K562 (cell line): ENCODE results near the gene RAB7A. TPM values are rescaled to one million over a fixed set of nuclear protein-coding genes. Genes with fewer than 3 reads are reported as not detected.

Experiments
- ATAC-seq: fragments of 200-7000 bp; cut with Tn5 transposase; 3 replicates; pipeline ENCODE4 v1.9.1; 2020; ENCODE audit warnings: moderate library complexity
- BruUV-seq: library from RNA; stranded (reverse); fragments of 400-500 nt; replicated peaks from 2 replicates; lab custom pipeline; 2021; lab: Mats Ljungman, UMichigan
- CTCF ChIA-PET: fragments of 300-600 bp; formaldehyde crosslinking; extraction: SDS; loops from one replicate; lab custom pipeline; 2021; ENCODE audit warnings: low intra/inter-chr PET ratio; lab: Yijun Ruan, JAX
- POLR2A ChIA-PET: fragments of 300-600, 350-650 bp; sonication (Branson Sonifier 250); formaldehyde crosslinking; extraction: SDS; loops from one replicate; lab custom pipeline; 2021; ENCODE audit warnings: antibody characterized with exemption, inconsistent platforms; lab: Yijun Ruan, JAX
- DNase-seq, 4 experiments: peaks; one replicate each; pipeline versions ENCODE4 v3.0.0 to v3.0.0-alpha.2; 2011 to 2018; ENCODE audit warnings: low spot score in 3 of 4, mixed read lengths in 3 of 4; ENCODE audit errors: extremely low read depth in 1 of 4
- FAIRE-seq: peaks from 2 replicates; lab custom pipeline; 2011; peaks lifted over from hg19 to GRCh38; lab: Jason Lieb, UNC
- H2AFZ ChIP-seq: 2 replicates; pipeline ENCODE4 v1.6.0; 2011; ENCODE audit warnings: low read depth, low read length, control low read depth, inconsistent platforms
- H3K27ac ChIP-seq: fragments of 200-600 bp; 3 replicates; pipeline ENCODE4 v1.8.0; 2011; ENCODE audit warnings: low read depth, mild to moderate bottlenecking, control low read depth, inconsistent platforms, low read length, moderate library complexity, mixed read lengths; ENCODE audit errors: extremely low read depth
- H3K27me3 ChIP-seq, 2 experiments: fragments of 300-600 bp in 1 of 2; 2 replicates in 1 of 2; 3 replicates in 1 of 2; pipeline versions ENCODE4 v1.6.0 to v1.8.0; 2011; ENCODE audit warnings: inconsistent platforms in 2 of 2, low read length in 2 of 2, mild to moderate bottlenecking in 1 of 2, mixed read lengths in 1 of 2, moderate library complexity in 1 of 2; ENCODE audit not compliant: control insufficient read depth in 2 of 2, insufficient read depth in 2 of 2
- H3K36me3 ChIP-seq: fragments of 300-600 bp; 3 replicates; pipeline ENCODE4 v1.8.0; 2011; ENCODE audit warnings: mild to moderate bottlenecking, low read length, inconsistent platforms; ENCODE audit not compliant: control insufficient read depth, insufficient read depth
- H3K4me1 ChIP-seq, 2 experiments: fragments of 200-600 bp in 1 of 2; replicated peaks in 1 of 2; 2 replicates in 1 of 2; 3 replicates in 1 of 2; pipeline versions ENCODE4 v1.5.1 to v1.8.0; 2011; ENCODE audit warnings: inconsistent platforms in 2 of 2, low read length in 2 of 2, mild to moderate bottlenecking in 1 of 2, mixed read lengths in 1 of 2, moderate library complexity in 1 of 2; ENCODE audit not compliant: control insufficient read depth in 2 of 2, insufficient read depth in 2 of 2
- H3K4me2 ChIP-seq: 2 replicates; pipeline ENCODE4 v1.6.1; 2011; ENCODE audit warnings: low read length, control low read depth, inconsistent platforms, mixed read lengths; ENCODE audit not compliant: insufficient read depth
- H3K4me3 ChIP-seq: fragments of 200-600 bp; sonication (generic), shearing (Covaris generic); 2 replicates; pipeline ENCODE4 v1.5.1; 2016; ENCODE audit warnings: control low read depth, inconsistent platforms
- H3K79me2 ChIP-seq: fragments of 200-600 bp; 3 replicates; pipeline ENCODE4 v1.8.0; 2011; ENCODE audit warnings: low read length, inconsistent platforms; ENCODE audit not compliant: control insufficient read depth, insufficient read depth
- H3K9ac ChIP-seq, 2 experiments: 2 replicates each; pipeline versions ENCODE4 v1.6.0 to v1.6.1; 2011; ENCODE audit warnings: low read depth in 2 of 2, low read length in 2 of 2, control low read depth in 1 of 2, inconsistent platforms in 1 of 2, mild to moderate bottlenecking in 1 of 2, mixed read lengths in 1 of 2; ENCODE audit not compliant: insufficient read depth in 1 of 2
- H3K9me1 ChIP-seq: one replicate; pipeline ENCODE4 v1.6.0; 2011; ENCODE audit warnings: inconsistent platforms, mild to moderate bottlenecking, low read length, moderate library complexity; ENCODE audit not compliant: control insufficient read depth, insufficient read depth
- H3K9me3 ChIP-seq: replicated peaks from 2 replicates; pipeline ENCODE4 v1.5.1; 2011; ENCODE audit warnings: low read depth, low read length, inconsistent platforms; ENCODE audit not compliant: control insufficient read depth, insufficient read depth
- H4K20me1 ChIP-seq: replicated peaks from 2 replicates; pipeline ENCODE4 v1.6.1; 2011; ENCODE audit warnings: low read length, inconsistent platforms, mixed read lengths; ENCODE audit not compliant: control insufficient read depth, insufficient read depth
- ATF1 ChIP-seq, 2 experiments: fragments of 450-650 bp in 1 of 2; IDR thresholded peaks; 2 replicates each; pipeline ENCODE4 v1.6.1; 2016; ENCODE audit warnings: missing compliant biosample characterization in 1 of 2, missing genetic modification characterization in 1 of 2
- ATF4 ChIP-seq: fragments of 450-650 bp; formaldehyde crosslinking; IDR thresholded peaks from 2 replicates; pipeline ENCODE4 v1.4.0; 2022; ENCODE audit warnings: mild to moderate bottlenecking, moderate library complexity
- CHCHD3 ChIP-seq: fragments of 250-450 bp; sonication (Bioruptor Pico); IDR thresholded peaks from 2 replicates; pipeline ENCODE4 v2.1.2; 2022; ENCODE audit warnings: mild to moderate bottlenecking
- CXXC5 ChIP-seq: fragments of 250-450 bp; sonication (Bioruptor Pico); IDR thresholded peaks from 2 replicates; pipeline ENCODE4 v1.8.0; 2022; ENCODE audit warnings: inconsistent platforms, mild to moderate bottlenecking, moderate library complexity
- GATAD2A ChIP-seq: fragments of 450-650 bp; IDR thresholded peaks from 2 replicates; pipeline ENCODE4 v1.6.1; 2017
- KDM1A ChIP-seq, 2 experiments: fragments of 450-650 bp; IDR thresholded peaks; 2 replicates each; pipeline ENCODE4 v1.6.1; 2016; ENCODE audit warnings: mild to moderate bottlenecking in 2 of 2
- KHSRP ChIP-seq: fragments of 450-650 bp; IDR thresholded peaks from 2 replicates; pipeline ENCODE4 v1.6.1; 2017
- OTX1 ChIP-seq: fragments of 450-650 bp; formaldehyde crosslinking; IDR thresholded peaks from 2 replicates; pipeline ENCODE4 v1.4.0; 2022; ENCODE audit warnings: mild to moderate bottlenecking
- SMARCA4 ChIP-seq: fragments of 450-650 bp; IDR thresholded peaks from 2 replicates; pipeline ENCODE4 v1.6.1; 2016
- XRCC5 ChIP-seq: fragments of 200-400 bp; formaldehyde crosslinking; IDR thresholded peaks from 2 replicates; pipeline ENCODE4 v1.6.1; 2017; ENCODE audit warnings: low read depth, mild to moderate bottlenecking, low read length
- ZKSCAN8 ChIP-seq: fragments of 200-800 bp; sonication (Bioruptor generic); IDR thresholded peaks from 2 replicates; pipeline ENCODE4 v1.6.1; 2016; ENCODE audit warnings: missing genetic modification characterization, missing compliant biosample characterization
- ZNF3 ChIP-seq: fragments of 250-450 bp; sonication (Bioruptor Pico); IDR thresholded peaks from 2 replicates; pipeline ENCODE4 v1.5.0; 2021; ENCODE audit warnings: mild to moderate bottlenecking, moderate library complexity
- WGBS: fragments of 100-300 bp; shearing (Covaris generic); methylation state at CpG from one replicate; pipeline ENCODE4 v1.1.6; 2016; ENCODE audit warnings: low coverage, mixed read lengths; ENCODE audit not compliant: insufficient coverage; ENCODE audit errors: missing lambda C conversion rate; 5-methylcytosine and 5-hydroxymethylcytosine counted together
- in situ Hi-C: fragments of 300-500 bp; cut with MboI; formaldehyde crosslinking; loops from 4 replicates; pipeline ENCODE4 v1.15.0; 2018; ENCODE audit warnings: inconsistent platforms, mixed read lengths
- intact Hi-C: fragments of 100-400 bp; cut with micrococcal nuclease; formaldehyde crosslinking; loops from 2 replicates; pipeline ENCODE4 v1.14.2; 2022
- polyA plus RNA-seq, 8 experiments: library from polyadenylated mRNA; depleted of rRNA in 4 of 8; stranded (reverse) in 5 of 8; unstranded in 3 of 8; fragments of >200 nt; fragmentation: Nextera tagmentation in 2 of 8; fragmentation: Illumina TruSeq in 1 of 8; extraction: Ambion mirVana in 2 of 8; extraction: Trizol in 1 of 8; gene quantifications; 2 replicates each; pipeline versions ENCODE4 v1.2.1 to v1.2.3, GENCODE V29; 2011 to 2014; ENCODE audit warnings: inconsistent platforms in 1 of 8, missing spikeins in 1 of 8
- total RNA-seq, 7 experiments: library from RNA; depleted of rRNA in 6 of 7; stranded (reverse); fragments of >200 nt in 6 of 7; fragmentation: Illumina TruSeq in 2 of 7; extraction: Trizol in 2 of 7; gene quantifications; 2 replicates each; pipeline versions ENCODE4 v1.2.1 to v1.2.3, GENCODE V29; 2011 to 2021; ENCODE audit warnings: low replicate concordance in 1 of 7
- TF ChIP-seq, protein P1 (sequence below): fragments of 250-450 bp; sonication (Bioruptor Pico); IDR thresholded peaks from 2 replicates; pipeline ENCODE4 v1.4.0; 2020; ENCODE audit warnings: mild to moderate bottlenecking
- TF ChIP-seq, protein P2 (sequence below), 2 experiments: IDR thresholded peaks; 2 replicates each; pipeline ENCODE4 v1.6.1; 2012; ENCODE audit warnings: improper control_type of control experiment in 2 of 2, low read depth in 2 of 2, low read length in 2 of 2, borderline replicate concordance in 1 of 2
- TF ChIP-seq, protein P3 (sequence below): fragments of 450-650 bp; IDR thresholded peaks from 2 replicates; pipeline ENCODE4 v1.6.1; 2016; ENCODE audit warnings: borderline replicate concordance

Gene RAB7A
- total and polyA plus RNA-seq, 9 of the 15 experiments (the other 6 are each of a cell fraction or from before 2014, with no cell fraction given) = 30.9 to 204 (median 72.8) TPM

GRCh38 chr3:128760042-128760441, 34.1 kb downstream of the RAB7A start:
- peaks cover 13% of the 10 kb centered on the region; the same call in 2 of the 3 replicates for H3K36me3 ChIP-seq
- H3K4me2 ChIP-seq = no peak overlapping the region
- ChIA-PET CTCF (no interaction called here), POLR2A (interaction anchor here (0.6 to 1.4 kb wide), 4 partner anchors 9 to 80 kb away, joined by 3 to 4 read pairs (median 4); no protein-coding TSS in a partner anchor)
- no peak overlapping the region for H2AFZ ChIP-seq
- in situ Hi-C loops (no loop called here), intact Hi-C loops (no loop called here)
- FAIRE-seq (no peak), ATAC-seq (no peak), DNase-seq (no peak)
- 74% methylated on average over 5 of the region's 5 CpGs for WGBS
- H3K79me2 ChIP-seq = peaks cover 86% of the 10 kb centered on the region
- no peak overlapping the region for H3K4me3 ChIP-seq
- H3K9me1 ChIP-seq = peaks cover 3% of the 10 kb centered on the region
- no peak overlapping the region for H3K27ac ChIP-seq
- no peaks in the 10 kb centered on the region for H3K27me3 ChIP-seq
- H3K9ac ChIP-seq = no peak overlapping the region
- peaks cover 4 to 11% of the 10 kb centered on the region in 2 experiments; a peak in 3 of 5 replicates for H3K4me1 ChIP-seq
- no TSS peak for BruUV-seq
- no peaks in the 10 kb centered on the region for H3K9me3 ChIP-seq
- H4K20me1 ChIP-seq = 0 out of 2 replicates have a peak, but pooled peaks cover 11% of the 10 kb centered on the region
- TF ChIP-seq KDM1A (IDR thresholded peaks at IDR 0.05) (no peak), XRCC5 (no peak), CHCHD3 (no peak), ZNF3 (no peak), KHSRP (no peak), CXXC5 (CRISPR knock-in tag) (no peak), ATF1 (CRISPR knock-in tag; IDR thresholded peaks at IDR 0.05) (no peak), ATF1 (tag; IDR thresholded peaks at IDR 0.05) (no peak), ATF4 (no peak), ZKSCAN8 (CRISPR knock-in tag) (no peak), GATAD2A (no peak), SMARCA4 (no peak), OTX1 (no peak)
- TF ChIP-seq, protein P1, sequence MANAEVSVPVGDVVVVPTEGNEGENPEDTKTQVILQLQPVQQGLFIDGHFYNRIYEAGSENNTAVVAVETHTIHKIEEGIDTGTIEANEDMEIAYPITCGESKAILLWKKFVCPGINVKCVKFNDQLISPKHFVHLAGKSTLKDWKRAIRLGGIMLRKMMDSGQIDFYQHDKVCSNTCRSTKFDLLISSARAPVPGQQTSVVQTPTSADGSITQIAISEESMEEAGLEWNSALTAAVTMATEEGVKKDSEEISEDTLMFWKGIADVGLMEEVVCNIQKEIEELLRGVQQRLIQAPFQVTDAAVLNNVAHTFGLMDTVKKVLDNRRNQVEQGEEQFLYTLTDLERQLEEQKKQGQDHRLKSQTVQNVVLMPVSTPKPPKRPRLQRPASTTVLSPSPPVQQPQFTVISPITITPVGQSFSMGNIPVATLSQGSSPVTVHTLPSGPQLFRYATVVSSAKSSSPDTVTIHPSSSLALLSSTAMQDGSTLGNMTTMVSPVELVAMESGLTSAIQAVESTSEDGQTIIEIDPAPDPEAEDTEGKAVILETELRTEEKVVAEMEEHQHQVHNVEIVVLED (CRISPR knock-in tag) = no peak
- TF ChIP-seq, protein P2, sequence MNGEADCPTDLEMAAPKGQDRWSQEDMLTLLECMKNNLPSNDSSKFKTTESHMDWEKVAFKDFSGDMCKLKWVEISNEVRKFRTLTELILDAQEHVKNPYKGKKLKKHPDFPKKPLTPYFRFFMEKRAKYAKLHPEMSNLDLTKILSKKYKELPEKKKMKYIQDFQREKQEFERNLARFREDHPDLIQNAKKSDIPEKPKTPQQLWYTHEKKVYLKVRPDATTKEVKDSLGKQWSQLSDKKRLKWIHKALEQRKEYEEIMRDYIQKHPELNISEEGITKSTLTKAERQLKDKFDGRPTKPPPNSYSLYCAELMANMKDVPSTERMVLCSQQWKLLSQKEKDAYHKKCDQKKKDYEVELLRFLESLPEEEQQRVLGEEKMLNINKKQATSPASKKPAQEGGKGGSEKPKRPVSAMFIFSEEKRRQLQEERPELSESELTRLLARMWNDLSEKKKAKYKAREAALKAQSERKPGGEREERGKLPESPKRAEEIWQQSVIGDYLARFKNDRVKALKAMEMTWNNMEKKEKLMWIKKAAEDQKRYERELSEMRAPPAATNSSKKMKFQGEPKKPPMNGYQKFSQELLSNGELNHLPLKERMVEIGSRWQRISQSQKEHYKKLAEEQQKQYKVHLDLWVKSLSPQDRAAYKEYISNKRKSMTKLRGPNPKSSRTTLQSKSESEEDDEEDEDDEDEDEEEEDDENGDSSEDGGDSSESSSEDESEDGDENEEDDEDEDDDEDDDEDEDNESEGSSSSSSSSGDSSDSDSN (IDR thresholded peaks at IDR 0.05; ENCODE audit: borderline replicate concordance in 1 of 2, low read depth in 2 of 2, low read length in 2 of 2) = no peak
- TF ChIP-seq, protein P3, sequence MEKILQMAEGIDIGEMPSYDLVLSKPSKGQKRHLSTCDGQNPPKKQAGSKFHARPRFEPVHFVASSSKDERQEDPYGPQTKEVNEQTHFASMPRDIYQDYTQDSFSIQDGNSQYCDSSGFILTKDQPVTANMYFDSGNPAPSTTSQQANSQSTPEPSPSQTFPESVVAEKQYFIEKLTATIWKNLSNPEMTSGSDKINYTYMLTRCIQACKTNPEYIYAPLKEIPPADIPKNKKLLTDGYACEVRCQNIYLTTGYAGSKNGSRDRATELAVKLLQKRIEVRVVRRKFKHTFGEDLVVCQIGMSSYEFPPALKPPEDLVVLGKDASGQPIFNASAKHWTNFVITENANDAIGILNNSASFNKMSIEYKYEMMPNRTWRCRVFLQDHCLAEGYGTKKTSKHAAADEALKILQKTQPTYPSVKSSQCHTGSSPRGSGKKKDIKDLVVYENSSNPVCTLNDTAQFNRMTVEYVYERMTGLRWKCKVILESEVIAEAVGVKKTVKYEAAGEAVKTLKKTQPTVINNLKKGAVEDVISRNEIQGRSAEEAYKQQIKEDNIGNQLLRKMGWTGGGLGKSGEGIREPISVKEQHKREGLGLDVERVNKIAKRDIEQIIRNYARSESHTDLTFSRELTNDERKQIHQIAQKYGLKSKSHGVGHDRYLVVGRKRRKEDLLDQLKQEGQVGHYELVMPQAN = no peak
